Measurements from ENCODE around the gene NRL.

DNA sequence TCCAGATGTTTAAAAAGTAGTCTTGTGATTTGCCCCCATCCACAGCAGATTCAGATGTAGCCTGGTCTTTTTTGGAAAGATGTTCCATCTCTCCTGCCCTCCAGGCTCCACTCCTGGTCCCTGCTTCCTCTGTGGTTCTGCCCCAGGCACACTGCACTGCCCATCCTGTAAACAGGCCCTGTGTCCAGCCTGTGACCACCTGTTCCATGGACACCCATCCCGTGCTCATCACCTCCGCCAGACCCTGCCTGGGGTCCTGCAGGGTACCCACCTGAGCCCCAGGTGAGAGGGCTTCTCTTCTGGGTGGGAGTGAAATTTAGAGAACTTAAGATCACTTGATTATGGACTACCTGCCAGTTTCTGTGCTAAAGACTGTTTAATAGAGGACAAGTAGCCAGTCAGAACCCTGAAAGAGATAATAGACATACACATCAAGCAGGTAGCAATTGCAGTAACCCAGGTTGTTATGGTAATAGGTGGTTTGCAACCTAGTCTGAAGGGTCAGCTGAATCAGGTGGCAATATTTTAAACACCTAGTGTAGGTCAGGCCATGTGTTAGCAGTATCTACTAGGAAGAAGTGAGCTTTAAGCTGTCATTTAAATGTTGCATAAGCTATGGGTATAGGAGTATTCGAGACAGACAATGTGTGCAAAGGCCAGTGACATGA lies 34.7 kb upstream of the NRL start:
- TF ChIP-seq, protein P1, sequence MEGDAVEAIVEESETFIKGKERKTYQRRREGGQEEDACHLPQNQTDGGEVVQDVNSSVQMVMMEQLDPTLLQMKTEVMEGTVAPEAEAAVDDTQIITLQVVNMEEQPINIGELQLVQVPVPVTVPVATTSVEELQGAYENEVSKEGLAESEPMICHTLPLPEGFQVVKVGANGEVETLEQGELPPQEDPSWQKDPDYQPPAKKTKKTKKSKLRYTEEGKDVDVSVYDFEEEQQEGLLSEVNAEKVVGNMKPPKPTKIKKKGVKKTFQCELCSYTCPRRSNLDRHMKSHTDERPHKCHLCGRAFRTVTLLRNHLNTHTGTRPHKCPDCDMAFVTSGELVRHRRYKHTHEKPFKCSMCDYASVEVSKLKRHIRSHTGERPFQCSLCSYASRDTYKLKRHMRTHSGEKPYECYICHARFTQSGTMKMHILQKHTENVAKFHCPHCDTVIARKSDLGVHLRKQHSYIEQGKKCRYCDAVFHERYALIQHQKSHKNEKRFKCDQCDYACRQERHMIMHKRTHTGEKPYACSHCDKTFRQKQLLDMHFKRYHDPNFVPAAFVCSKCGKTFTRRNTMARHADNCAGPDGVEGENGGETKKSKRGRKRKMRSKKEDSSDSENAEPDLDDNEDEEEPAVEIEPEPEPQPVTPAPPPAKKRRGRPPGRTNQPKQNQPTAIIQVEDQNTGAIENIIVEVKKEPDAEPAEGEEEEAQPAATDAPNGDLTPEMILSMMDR (IDR thresholded peaks at IDR 0.05): no peak
- TF ChIP-seq ZFX (IDR thresholded peaks at IDR 0.05; ENCODE audit: borderline replicate concordance): no peak

All from 22Rv1 (cell line).